HG03442 (cell line): ENCODE measurements around the gene TOP3A.

Experiments used
- ATAC-seq: cut with Tn5 transposase; IDR thresholded peaks from one replicate; pipeline ENCODE4 v1.9.1; 2021; ENCODE audit warnings: mild to moderate bottlenecking, moderate library complexity; ENCODE audit not compliant: unreplicated experiment

The TOP3A gene

GRCh38 chr17:18280766-18281371 lies 33.9 kb downstream of the TOP3A start:
- ATAC-seq, result no peak

GRCh38 chr17:18280249-18280648 lies 34.5 kb downstream of the TOP3A start:
- ATAC-seq, result no peak

GRCh38 chr17:18278867-18279266 lies 35.9 kb downstream of the TOP3A start:
- ATAC-seq, result no peak

- ATAC-seq, result no peak
Measured at GRCh38 chr17:18277076-18277475, 37.7 kb downstream of the TOP3A start.

- ATAC-seq, result no peak
Measured at GRCh38 chr17:18270046-18270931, 44.5 kb downstream of the TOP3A start.

- ATAC-seq, result no peak
Measured at GRCh38 chr17:18267927-18268711, 46.7 kb downstream of the TOP3A start.

- ATAC-seq, result no peak
Measured at GRCh38 chr17:18267366-18267765, 47.4 kb downstream of the TOP3A start.

GRCh38 chr17:18263885-18264682 lies 50.7 kb downstream of the TOP3A start:
- no peak for ATAC-seq

GRCh38 chr17:18262641-18263040 lies 52.2 kb downstream of the TOP3A start:
- ATAC-seq, result no peak

GRCh38 chr17:18262111-18262510 lies 52.7 kb downstream of the TOP3A start:
- ATAC-seq, result no peak

- no peak for ATAC-seq
Measured at GRCh38 chr17:18261659-18262058, 53.1 kb downstream of the TOP3A start.

- no peak for ATAC-seq
Measured at GRCh38 chr17:18261146-18261515, 53.7 kb downstream of the TOP3A start.

- ATAC-seq, result peak; percentile 71
Measured at GRCh38 chr17:18260332-18261145, 54.3 kb downstream of the TOP3A start, which contains the start of gene MIEF2. Gene MIEF2, plus strand, starts transcription at chr17:18260662. Its CDS starts 2,059 bp downstream, at chr17:18262721.

- ATAC-seq, result no peak
Measured at GRCh38 chr17:18259621-18260331, 55.0 kb downstream of the TOP3A start.

GRCh38 chr17:18258356-18259038 lies 56.3 kb downstream of the TOP3A start, which contains the start of gene FLII:
Gene FLII, minus strand, starts transcription at chr17:18258738. Its CDS starts 48 bp downstream, at chr17:18258690.
- ATAC-seq, result peak; percentile 26

GRCh38 chr17:18257982-18258355 lies 56.8 kb downstream of the TOP3A start:
- ATAC-seq, result peak; percentile 25

- no peak for ATAC-seq
Measured at GRCh38 chr17:18257268-18257981, 57.4 kb downstream of the TOP3A start.

- no peak for ATAC-seq
Measured at GRCh38 chr17:18256776-18257175, 58.0 kb downstream of the TOP3A start.
